H9 (cell line): ENCODE results near the gene ICE2. TPM values are rescaled to one million over a fixed set of nuclear protein-coding genes. Genes with fewer than 3 reads are reported as not detected.

Source experiments
- DNase-seq: peaks from one replicate; pipeline ENCODE4 v3.0.0-alpha.2; 2017
- H2AFZ ChIP-seq: one replicate; pipeline ENCODE4 v1.6.1; 2013; ENCODE audit warnings: mild to moderate bottlenecking, low read length, control low read depth, moderate library complexity
- H2AK5ac ChIP-seq: 2 replicates; pipeline ENCODE4 v1.6.1; 2013; ENCODE audit warnings: low read length, control low read depth, mixed read lengths; ENCODE audit not compliant: insufficient read length
- H2BK120ac ChIP-seq: one replicate; pipeline ENCODE4 v1.6.1; 2013; ENCODE audit warnings: low read depth, mild to moderate bottlenecking, low read length, control low read depth, inconsistent platforms; ENCODE audit not compliant: poor library complexity, severe bottlenecking
- H2BK12ac ChIP-seq: 2 replicates; pipeline ENCODE4 v1.6.1; 2013; ENCODE audit warnings: low read length, control low read depth, mixed read lengths, low read depth; ENCODE audit not compliant: insufficient read length
- H2BK15ac ChIP-seq: 2 replicates; pipeline ENCODE4 v1.6.1; 2013; ENCODE audit warnings: low read depth, low read length, control low read depth
- H2BK20ac ChIP-seq: one replicate; pipeline ENCODE4 v1.6.1; 2013; ENCODE audit warnings: low read depth, mild to moderate bottlenecking, low read length, control low read depth, inconsistent platforms; ENCODE audit not compliant: poor library complexity, severe bottlenecking
- H2BK5ac ChIP-seq: 2 replicates; pipeline ENCODE4 v1.6.1; 2013; ENCODE audit warnings: low read length, control low read depth, mixed read lengths; ENCODE audit not compliant: insufficient read length
- H3K14ac ChIP-seq: 2 replicates; pipeline ENCODE4 v1.6.1; 2013; ENCODE audit warnings: low read length, control low read depth; ENCODE audit not compliant: insufficient read depth
- H3K18ac ChIP-seq: 2 replicates; pipeline ENCODE4 v1.6.1; 2013; ENCODE audit warnings: low read depth, mild to moderate bottlenecking, mixed read lengths, low read length, control low read depth; ENCODE audit not compliant: insufficient read length
- H3K23ac ChIP-seq: 2 replicates; pipeline ENCODE4 v1.6.1; 2013; ENCODE audit warnings: low read length, control low read depth, mixed read lengths, low read depth; ENCODE audit not compliant: insufficient read length
- H3K23me2 ChIP-seq: 2 replicates; pipeline ENCODE4 v1.6.1; 2013; ENCODE audit warnings: low read depth, mild to moderate bottlenecking, mixed read lengths, low read length, control low read depth; ENCODE audit not compliant: insufficient read length, poor library complexity, severe bottlenecking
- H3K27ac ChIP-seq: 2 replicates; pipeline ENCODE4 v1.5.1; 2013; ENCODE audit warnings: low read length, control low read depth, mixed read lengths, low read depth; ENCODE audit not compliant: insufficient read length
- H3K27me3 ChIP-seq: 2 replicates; pipeline ENCODE4 v1.6.1; 2013; ENCODE audit warnings: low read length, control low read depth, inconsistent platforms; ENCODE audit not compliant: insufficient read depth
- H3K4ac ChIP-seq: 2 replicates; pipeline ENCODE4 v1.6.1; 2013; ENCODE audit warnings: low read depth, mild to moderate bottlenecking, control low read depth, inconsistent platforms, low read length, moderate library complexity
- H3K4me1 ChIP-seq: 2 replicates; pipeline ENCODE4 v1.6.1; 2013; ENCODE audit warnings: low read length, control low read depth, inconsistent platforms; ENCODE audit not compliant: insufficient read depth
- H3K4me2 ChIP-seq: 2 replicates; pipeline ENCODE4 v1.6.1; 2013; ENCODE audit warnings: low read length, control low read depth, mixed read lengths; ENCODE audit not compliant: insufficient read length, insufficient read depth
- H3K56ac ChIP-seq: 2 replicates; pipeline ENCODE4 v1.6.1; 2013; ENCODE audit warnings: low read depth, mild to moderate bottlenecking, mixed read lengths, low read length, control low read depth; ENCODE audit not compliant: insufficient read length
- H3K79me1 ChIP-seq: 2 replicates; pipeline ENCODE4 v1.6.1; 2013; ENCODE audit warnings: low read depth, mild to moderate bottlenecking, moderate library complexity, low read length, control low read depth, inconsistent platforms; ENCODE audit not compliant: insufficient read depth, poor library complexity, severe bottlenecking
- H3K79me2 ChIP-seq: 2 replicates; pipeline ENCODE4 v1.6.1; 2013; ENCODE audit warnings: low read length, control low read depth, inconsistent platforms; ENCODE audit not compliant: insufficient read depth
- H3K9ac ChIP-seq: 2 replicates; pipeline ENCODE4 v1.6.1; 2013; ENCODE audit warnings: low read length, control low read depth, mixed read lengths; ENCODE audit not compliant: insufficient read length; ENCODE audit errors: extremely low read depth
- H3K9me3 ChIP-seq: one replicate; pipeline ENCODE4 v1.6.1; 2013; ENCODE audit warnings: low read depth, low read length, inconsistent platforms; ENCODE audit not compliant: control insufficient read depth
- H3T11ph ChIP-seq: one replicate; pipeline ENCODE4 v1.6.1; 2013; ENCODE audit warnings: mild to moderate bottlenecking, low read length, control low read depth, inconsistent platforms
- H4K20me1 ChIP-seq: one replicate; pipeline ENCODE4 v1.6.1; 2013; ENCODE audit not compliant: control insufficient read depth, insufficient read length, insufficient read depth
- H4K5ac ChIP-seq: 2 replicates; pipeline ENCODE4 v1.6.1; 2013; ENCODE audit warnings: low read depth, mild to moderate bottlenecking, mixed read lengths, low read length, control low read depth; ENCODE audit not compliant: insufficient read length
- H4K8ac ChIP-seq: replicated peaks from 2 replicates; pipeline ENCODE4 v1.6.1; 2013; ENCODE audit warnings: low read length, control low read depth, mixed read lengths, low read depth; ENCODE audit not compliant: insufficient read length
- H4K91ac ChIP-seq: 2 replicates; pipeline ENCODE4 v1.6.1; 2013; ENCODE audit warnings: low read depth, mild to moderate bottlenecking, moderate library complexity, mixed read lengths, low read length, control low read depth; ENCODE audit not compliant: insufficient read length
- H3K27ac Mint-ChIP-seq, 3 experiments: 2 replicates in 2 of 3; 3 replicates in 1 of 3; pipeline ENCODE4 v1.8.0; 2020 to 2021; ENCODE audit warnings: mixed read lengths in 3 of 3, mild to moderate bottlenecking in 1 of 3, moderate library complexity in 1 of 3
- H3K27me3 Mint-ChIP-seq: 2 replicates; pipeline ENCODE4 v1.8.0; 2021; ENCODE audit warnings: low read depth, mild to moderate bottlenecking, moderate library complexity, mixed read lengths
- H3K36me3 Mint-ChIP-seq, 3 experiments: 2 replicates in 2 of 3; 3 replicates in 1 of 3; pipeline ENCODE4 v1.8.0; 2020 to 2021; ENCODE audit warnings: low read depth in 3 of 3, mixed read lengths in 3 of 3; ENCODE audit not compliant: insufficient read depth in 1 of 3
- H3K4me1 Mint-ChIP-seq, 2 experiments: 2 replicates each; pipeline ENCODE4 v1.8.0; 2020; ENCODE audit warnings: mixed read lengths in 2 of 2
- H3K4me3 Mint-ChIP-seq, 2 experiments: 2 replicates in 1 of 2; 3 replicates in 1 of 2; pipeline ENCODE4 v1.8.0; 2020 to 2021; ENCODE audit warnings: mild to moderate bottlenecking in 2 of 2, mixed read lengths in 2 of 2, moderate library complexity in 1 of 2
- H3K9me3 Mint-ChIP-seq, 2 experiments: 2 replicates in 1 of 2; 3 replicates in 1 of 2; pipeline ENCODE4 v1.8.0; 2020; ENCODE audit warnings: mild to moderate bottlenecking in 2 of 2, mixed read lengths in 2 of 2, moderate library complexity in 1 of 2
- WGBS: extraction: QIAGEN DNeasy Blood & Tissue Kit; methylation state at CpG from one replicate; pipeline ENCODE4 v1.1.7; 2013; ENCODE audit warnings: missing lambda C conversion rate, low lambda C conversion rate, mixed read lengths; ENCODE audit not compliant: insufficient read length; ENCODE audit errors: extremely low coverage; 5-methylcytosine and 5-hydroxymethylcytosine counted together
- total RNA-seq: library from RNA; stranded (reverse); gene quantifications from 2 replicates; pipeline ENCODE4 v1.2.1, GENCODE V29; 2021
- TF ChIP-seq, protein P1 (sequence below): fragments of 200-600 bp; sonication (generic); conservative IDR thresholded peaks from 3 replicates; pipeline ENCODE4 v1.8.0; 2021; ENCODE audit warnings: antibody characterized with exemption, mild to moderate bottlenecking

Gene ICE2
- total RNA-seq, 1 experiment from 2014 or later = 76.3 TPM

DNA sequence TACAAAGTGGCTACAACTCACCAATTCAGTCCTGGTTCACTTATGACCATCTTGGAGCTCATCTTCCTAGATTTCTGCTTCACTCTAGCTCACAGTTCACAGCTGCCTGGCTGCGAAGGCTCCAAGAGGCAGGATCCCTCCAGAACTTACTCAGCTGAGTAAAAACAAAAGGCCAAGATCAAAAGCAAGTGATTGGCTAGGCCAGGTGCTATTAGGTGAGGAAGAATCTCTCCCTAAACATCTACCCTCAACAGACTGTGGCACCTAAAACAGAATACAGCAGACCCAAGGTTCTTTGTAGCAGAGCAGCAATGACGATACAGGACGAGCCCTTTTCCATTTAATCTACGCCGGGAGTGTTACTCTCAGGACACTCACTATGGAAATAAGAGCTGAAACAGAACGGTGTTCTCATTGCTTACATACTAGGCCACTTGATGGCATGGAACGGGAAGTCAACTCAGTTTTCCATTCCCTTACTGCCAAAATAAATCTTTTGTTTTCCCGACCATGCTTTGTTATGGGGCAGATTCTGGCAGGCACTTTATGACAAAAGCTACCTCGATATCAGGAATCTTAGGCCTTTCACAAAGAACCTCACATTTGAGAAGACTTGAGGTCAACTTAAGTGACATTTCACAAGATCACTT is 901 bp downstream of the ICE2 start:
- H3K4me3 Mint-ChIP-seq = peak overlapping the region; percentile 97 to 98
- Histone ChIP-seq H3K14ac (no peak overlapping the region), H3K79me2 (peaks cover 4% of the 10 kb centered on the region; the same call in 1 of the 2 replicates), H3K18ac (no peak overlapping the region), H2BK15ac (no peak overlapping the region), H2BK5ac (peak overlapping the region; percentile 43), H3T11ph (no peak overlapping the region), H3K9ac (peak overlapping the region; percentile 98), H3K56ac (no peak overlapping the region), H3K4me2 (peak overlapping the region; percentile 89), H3K23ac (no peak overlapping the region), H2AK5ac (no peak overlapping the region), H4K5ac (peak overlapping the region; percentile 96), H3K23me2 (peaks cover 11% of the 10 kb centered on the region), H3K27ac (peak overlapping the region; percentile 44), H3K4ac (no peak overlapping the region), H4K8ac (peak overlapping the region; percentile 87), H3K27me3 (no peaks in the 10 kb centered on the region), H2BK120ac (no peak overlapping the region), H3K4me1 (no peaks in the 10 kb centered on the region; the same call in 1 of the 2 replicates), H2BK12ac (no peak overlapping the region), H4K91ac (peak overlapping the region; percentile 15), H2AFZ (no peak overlapping the region), H3K79me1 (peaks cover 3% of the 10 kb centered on the region), H4K20me1 (no peaks in the 10 kb centered on the region), H3K9me3 (no peaks in the 10 kb centered on the region), H2BK20ac (no peak overlapping the region)
- peaks cover 2 to 23% (median 22%) of the 10 kb centered on the region in 3 experiments; a peak in 6 of 7 replicates for H3K36me3 Mint-ChIP-seq
- WGBS = no CpG with 5 or more reads among the region's 9 CpGs
- TF ChIP-seq, protein P1, sequence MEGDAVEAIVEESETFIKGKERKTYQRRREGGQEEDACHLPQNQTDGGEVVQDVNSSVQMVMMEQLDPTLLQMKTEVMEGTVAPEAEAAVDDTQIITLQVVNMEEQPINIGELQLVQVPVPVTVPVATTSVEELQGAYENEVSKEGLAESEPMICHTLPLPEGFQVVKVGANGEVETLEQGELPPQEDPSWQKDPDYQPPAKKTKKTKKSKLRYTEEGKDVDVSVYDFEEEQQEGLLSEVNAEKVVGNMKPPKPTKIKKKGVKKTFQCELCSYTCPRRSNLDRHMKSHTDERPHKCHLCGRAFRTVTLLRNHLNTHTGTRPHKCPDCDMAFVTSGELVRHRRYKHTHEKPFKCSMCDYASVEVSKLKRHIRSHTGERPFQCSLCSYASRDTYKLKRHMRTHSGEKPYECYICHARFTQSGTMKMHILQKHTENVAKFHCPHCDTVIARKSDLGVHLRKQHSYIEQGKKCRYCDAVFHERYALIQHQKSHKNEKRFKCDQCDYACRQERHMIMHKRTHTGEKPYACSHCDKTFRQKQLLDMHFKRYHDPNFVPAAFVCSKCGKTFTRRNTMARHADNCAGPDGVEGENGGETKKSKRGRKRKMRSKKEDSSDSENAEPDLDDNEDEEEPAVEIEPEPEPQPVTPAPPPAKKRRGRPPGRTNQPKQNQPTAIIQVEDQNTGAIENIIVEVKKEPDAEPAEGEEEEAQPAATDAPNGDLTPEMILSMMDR = no peak
- no peaks in the 10 kb centered on the region for H3K27me3 Mint-ChIP-seq
- peak overlapping the region; percentile 99 to 100 (median 100) for H3K27ac Mint-ChIP-seq
- DNase-seq = no peak
- no peaks in the 10 kb centered on the region for H3K9me3 Mint-ChIP-seq
- H3K4me1 Mint-ChIP-seq = peaks cover 22 to 27% of the 10 kb centered on the region in 2 experiments
